Stimulated activated CD4-positive, alpha-beta T cell treated with anti-CD3 and anti-CD28 coated beads, Interleukin-4, amount 100 ng/mL, for 4 hours (primary cell): ENCODE data around the gene MACIR.

Experiments used
- DNase-seq, 2 experiments: peaks; one replicate each; pipeline ENCODE4 v3.0.0-alpha.2; 2020

Gene MACIR

DNA sequence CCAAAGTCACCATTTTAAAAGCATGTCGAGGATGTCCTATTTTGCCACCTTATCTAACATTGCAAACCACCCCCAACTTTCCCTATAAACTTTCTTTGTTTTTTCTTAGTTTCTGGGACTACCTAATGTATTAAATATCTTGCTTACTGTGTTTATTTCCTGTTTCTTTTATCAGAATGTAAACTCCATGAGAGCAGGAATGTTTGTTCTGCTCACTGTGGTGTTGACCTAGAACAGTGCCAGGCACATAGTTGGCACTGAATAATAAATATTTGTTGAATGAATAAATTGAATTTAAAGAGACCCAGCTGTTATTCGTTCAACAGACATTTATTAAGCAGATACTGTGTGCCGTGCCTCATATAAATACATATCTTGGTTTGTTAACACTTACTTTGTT, 35.2 kb downstream of the MACIR start:
- DNase-seq = no peak

- DNase-seq = no peak
These were observed 36.3 kb downstream of the MACIR start for GRCh38 chr5:103294906-103295305.

DNA sequence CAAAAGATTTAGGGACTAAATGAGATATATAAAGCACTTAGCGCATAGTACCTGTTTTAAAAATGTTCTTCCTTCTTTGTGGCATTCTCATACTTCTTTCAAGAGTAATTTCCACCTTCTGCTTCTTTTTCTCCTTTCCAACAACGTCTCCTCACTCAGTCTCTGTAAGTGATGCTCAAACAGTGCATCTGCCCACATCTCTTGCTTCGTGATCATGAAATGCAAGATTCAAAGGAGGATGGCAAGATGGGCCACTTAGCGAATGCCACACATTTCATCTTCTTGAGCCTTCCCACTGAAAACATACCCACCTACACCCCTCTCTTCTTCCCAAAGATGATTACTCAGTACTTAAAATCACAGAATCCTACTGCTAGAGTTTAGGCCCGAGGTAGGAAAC, 36.9 kb downstream of the MACIR start:
- no peak for DNase-seq

GRCh38 chr5:103295871-103296270, 37.3 kb downstream of the MACIR start:
- DNase-seq = no peak

GRCh38 chr5:103298117-103298516, 39.6 kb downstream of the MACIR start:
- DNase-seq = no peak

- DNase-seq = no peak
These were observed 40.1 kb downstream of the MACIR start for GRCh38 chr5:103298607-103299188.

DNA sequence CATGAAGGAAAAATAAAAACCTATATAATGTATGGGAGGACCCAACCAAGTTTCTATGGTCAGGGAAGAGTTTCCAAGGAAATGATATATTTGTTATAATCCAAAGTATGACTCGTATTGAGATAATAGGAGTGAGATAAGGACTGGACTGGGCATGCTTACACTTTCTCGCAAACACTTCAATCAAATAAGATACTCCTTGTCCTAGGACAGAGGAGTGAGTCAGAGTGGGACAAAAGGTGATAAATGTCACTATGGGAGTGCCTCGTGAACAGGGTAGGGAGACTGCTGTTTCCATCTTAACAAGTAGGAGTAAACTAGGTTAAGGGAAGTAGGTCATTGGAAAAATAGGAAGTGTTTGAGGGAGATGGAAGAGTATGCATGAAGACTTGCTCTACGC, 47.2 kb downstream of the MACIR start:
- no peak for DNase-seq

GRCh38 chr5:103307470-103307869, 48.9 kb downstream of the MACIR start:
- no peak for DNase-seq

DNA sequence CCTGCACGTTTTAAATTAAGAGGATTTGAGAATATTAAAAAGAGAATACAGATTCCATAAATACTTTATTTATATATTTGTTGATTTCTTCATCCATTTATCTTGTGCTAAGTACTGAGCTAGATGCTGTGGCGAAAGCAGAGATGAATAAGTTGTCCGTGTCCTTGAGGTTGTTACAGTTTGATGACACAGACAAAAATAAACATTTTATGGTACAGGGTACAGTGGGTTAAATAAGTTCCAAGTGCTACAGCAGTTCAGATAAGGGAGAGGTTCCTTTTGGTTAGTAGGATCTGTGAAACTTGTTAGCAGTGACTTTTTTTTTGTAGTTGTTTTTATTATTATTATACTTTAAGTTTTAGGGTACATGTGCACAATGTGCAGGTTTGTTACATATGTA, 50.2 kb downstream of the MACIR start:
- no peak for DNase-seq

GRCh38 chr5:103313056-103313455, 54.5 kb downstream of the MACIR start:
- no peak for DNase-seq

DNA sequence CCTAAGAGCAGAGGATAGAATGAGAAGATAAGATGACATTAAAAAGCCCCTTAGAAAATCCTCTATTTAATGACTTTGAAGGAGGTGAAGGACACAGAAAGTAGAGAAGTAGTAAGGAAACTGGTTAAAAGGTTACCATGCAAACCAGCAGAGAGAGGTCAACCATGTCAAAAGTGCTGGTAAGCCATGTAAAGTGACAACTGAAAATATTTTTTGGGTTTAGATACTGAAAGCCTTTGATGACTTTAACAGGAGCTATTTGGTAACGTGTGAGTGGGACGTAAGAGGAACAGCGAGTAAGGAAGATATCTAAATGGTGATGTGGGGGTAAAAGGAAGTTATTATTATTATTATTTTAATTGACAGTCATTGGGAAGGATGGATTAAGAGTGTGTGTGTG, 56.9 kb downstream of the MACIR start:
- DNase-seq = no peak

DNA sequence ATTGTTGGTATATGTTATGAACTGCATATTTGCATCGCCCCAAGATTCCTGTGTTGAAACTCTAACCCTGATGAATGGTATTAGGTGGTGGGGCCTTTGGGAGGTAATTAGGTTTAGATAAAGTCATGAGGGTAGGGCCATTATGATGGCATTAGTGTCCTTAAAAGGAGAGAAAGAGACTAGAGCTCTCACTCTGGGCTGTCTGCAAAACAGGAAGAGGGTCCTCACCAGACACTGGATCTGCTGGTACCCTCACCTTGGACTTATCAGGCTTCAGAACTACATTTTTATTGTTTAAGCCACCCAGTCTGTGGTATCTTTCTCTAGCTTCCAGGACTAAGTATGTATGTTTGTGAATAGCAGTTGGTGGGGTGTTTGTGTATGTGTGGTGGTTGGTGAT, 68.9 kb downstream of the MACIR start:
- no peak for DNase-seq

DNA sequence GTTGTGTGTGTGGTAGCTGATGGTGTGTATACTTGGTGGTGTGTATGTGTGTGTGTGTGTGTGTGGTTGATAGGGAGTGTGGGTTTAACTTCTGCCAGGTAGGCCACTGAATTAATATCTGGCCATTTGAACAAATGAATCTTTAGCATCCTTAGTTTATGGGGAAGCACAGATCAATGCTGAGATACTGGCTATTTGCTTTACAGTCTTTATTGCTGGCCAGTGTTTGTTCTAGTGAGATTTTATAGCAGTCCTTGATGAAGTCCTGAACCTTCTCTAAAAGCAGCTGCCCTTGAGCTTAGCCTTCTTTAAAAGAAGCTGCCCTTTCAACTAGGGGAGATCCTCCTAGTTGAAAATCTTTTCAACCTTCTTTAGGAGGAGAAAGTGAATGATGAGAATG, 69.3 kb downstream of the MACIR start:
- DNase-seq = no peak
